Neutrophil (primary cell): Measurements from ENCODE around the gene ELMO3.

Experiments used
- H3K27ac ChIP-seq: fragments of 200-600 bp; sonication (generic); 2 replicates; pipeline ENCODE4 v1.5.1; 2016; ENCODE audit warnings: mild to moderate bottlenecking, moderate library complexity
- H3K27me3 ChIP-seq: fragments of 200-600 bp; sonication (generic); 2 replicates; pipeline ENCODE4 v1.6.0; 2016; ENCODE audit warnings: mild to moderate bottlenecking
- H3K36me3 ChIP-seq: fragments of 200-600 bp; sonication (generic); 2 replicates; pipeline ENCODE4 v1.5.1; 2017
- H3K4me1 ChIP-seq, 2 experiments: fragments of 200-600 bp in 1 of 2; sonication (generic) in 1 of 2; 1 replicate in 1 of 2; 2 replicates in 1 of 2; pipeline versions ENCODE4 v1.5.1 to v1.6.1; 2013 to 2016; ENCODE audit warnings: low read depth in 1 of 2, low read length in 1 of 2, mild to moderate bottlenecking in 1 of 2, moderate library complexity in 1 of 2; ENCODE audit not compliant: control insufficient read depth in 1 of 2, insufficient read depth in 1 of 2
- H3K4me3 ChIP-seq, 2 experiments: fragments of 200-600 bp in 1 of 2; sonication (generic) in 1 of 2; 1 replicate in 1 of 2; 2 replicates in 1 of 2; pipeline ENCODE4 v1.5.1; 2013 to 2016; ENCODE audit warnings: low read depth in 1 of 2, low read length in 1 of 2, mild to moderate bottlenecking in 1 of 2, moderate library complexity in 1 of 2
- H3K9me3 ChIP-seq: fragments of 200-600 bp; sonication (generic); 2 replicates; pipeline ENCODE4 v1.5.1; 2016
- CTCF ChIP-seq: fragments of 200-600 bp; sonication (generic); IDR thresholded peaks from 2 replicates; pipeline ENCODE4 v1.5.1; 2016; ENCODE audit warnings: antibody characterized with exemption

Gene ELMO3

GRCh38 chr16:67216612-67217490, 17.9 kb downstream of the ELMO3 start:
- Histone ChIP-seq H3K9me3 (no peaks in the 10 kb centered on the region), H3K27ac (peak overlapping the region; percentile 69), H3K4me3 (no peak overlapping the region), H3K27me3 (no peaks in the 10 kb centered on the region), H3K4me1 (peaks cover 27 to 30% of the 10 kb centered on the region in 2 experiments), H3K36me3 (no peaks in the 10 kb centered on the region)
- TF ChIP-seq CTCF: no peak

GRCh38 chr16:67223992-67224391, 25.1 kb downstream of the ELMO3 start:
- Histone ChIP-seq H3K27me3 (no peaks in the 10 kb centered on the region), H3K4me3 (no peak overlapping the region), H3K9me3 (no peaks in the 10 kb centered on the region), H3K4me1 (peaks cover 16 to 17% of the 10 kb centered on the region in 2 experiments), H3K36me3 (peaks cover 9% of the 10 kb centered on the region), H3K27ac (no peak overlapping the region)
- no peak for TF ChIP-seq CTCF

DNA sequence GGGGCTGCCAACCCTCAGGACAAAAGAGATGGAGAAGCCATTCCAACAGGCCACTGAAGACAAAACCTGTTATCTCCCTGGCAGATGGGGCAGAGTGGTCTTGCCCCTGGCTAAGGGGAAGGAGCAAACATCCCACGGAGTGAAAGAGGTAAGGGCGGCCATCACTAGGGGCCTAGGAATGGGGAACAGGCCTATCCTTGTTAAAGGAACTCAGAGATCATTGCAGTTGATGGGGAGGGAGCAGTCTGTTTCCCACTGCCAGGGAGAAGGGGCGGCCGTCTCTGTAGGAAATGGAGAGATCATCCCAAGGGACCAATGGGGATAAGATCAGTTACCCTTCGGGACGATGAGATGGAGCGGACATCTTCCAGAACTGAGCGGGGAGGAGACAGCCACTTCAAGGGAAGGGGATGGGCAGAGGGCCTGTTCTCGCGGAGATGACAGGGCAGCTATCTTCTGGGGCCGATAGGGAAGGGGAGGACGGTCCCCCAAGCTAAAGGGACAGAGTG, 27.4 kb downstream of the ELMO3 start:
- Histone ChIP-seq H3K27me3 (no peaks in the 10 kb centered on the region), H3K36me3 (peaks cover 32% of the 10 kb centered on the region), H3K9me3 (no peaks in the 10 kb centered on the region), H3K4me3 (peak overlapping the region; percentile 65 to 84), H3K27ac (peak overlapping the region; percentile 86), H3K4me1 (peaks cover 16 to 17% of the 10 kb centered on the region in 2 experiments)
- TF ChIP-seq CTCF: no peak

DNA sequence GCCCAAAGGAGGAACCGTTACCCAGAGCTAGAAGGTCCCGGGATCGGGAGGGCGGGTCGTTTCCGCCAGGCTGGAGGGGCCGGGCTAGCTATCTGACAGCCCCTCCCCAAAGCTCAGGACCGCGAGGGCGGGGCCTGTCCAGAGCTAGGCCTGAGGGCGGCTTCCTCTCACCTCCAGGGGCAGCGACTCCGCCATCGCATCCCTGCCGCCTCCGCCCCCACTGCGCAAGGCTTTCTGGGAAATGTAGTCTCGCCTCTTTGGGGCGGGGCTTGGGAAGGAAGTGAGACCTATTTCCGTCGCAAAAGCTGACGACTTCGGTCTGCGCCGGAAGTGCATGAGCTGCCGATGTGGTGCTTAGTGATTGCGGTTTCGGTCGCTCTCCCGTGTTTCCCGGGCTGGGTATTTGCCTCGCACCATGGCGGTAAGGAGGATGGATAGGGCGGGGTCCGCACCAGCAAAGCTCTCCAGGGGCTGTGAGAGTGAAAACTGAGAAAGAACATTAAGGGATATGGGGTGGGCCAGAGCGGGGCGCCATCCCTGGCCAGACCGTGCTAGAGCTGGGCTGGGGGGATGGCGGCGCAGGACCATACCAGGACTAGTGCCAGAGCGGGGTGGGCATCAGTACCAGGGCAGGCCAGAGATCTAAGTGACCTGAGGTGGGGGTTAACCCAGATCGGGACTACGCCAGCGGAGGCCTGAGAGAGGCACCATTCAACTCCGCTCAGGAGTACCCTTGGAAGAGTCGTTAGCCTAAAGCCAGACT, 28.1 kb downstream of the ELMO3 start, which contains the start of gene TMEM208:
Gene TMEM208 (plus strand): TSS at position 327 of the 763 bp plus-strand sequence. CDS start 89 bp downstream, at position 416.
- peaks cover 16 to 17% of the 10 kb centered on the region in 2 experiments for H3K4me1 ChIP-seq
- H3K27me3 ChIP-seq: no peaks in the 10 kb centered on the region
- peak within 1 kb of the TSS; percentile 65 to 84 for H3K4me3 ChIP-seq
- peak; percentile 87 for TF ChIP-seq CTCF
- H3K27ac ChIP-seq: peak within 1 kb of the TSS; percentile 86
- H3K9me3 ChIP-seq: no peaks in the 10 kb centered on the region
- peaks cover 39% of the 10 kb centered on the region for H3K36me3 ChIP-seq

GRCh38 chr16:67227567-67227921, 28.6 kb downstream of the ELMO3 start:
- no peaks in the 10 kb centered on the region for H3K27me3 ChIP-seq
- H3K27ac ChIP-seq: peak overlapping the region; percentile 86
- no peak for TF ChIP-seq CTCF
- peaks cover 16 to 17% of the 10 kb centered on the region in 2 experiments for H3K4me1 ChIP-seq
- peak overlapping the region; percentile 65 to 84 for H3K4me3 ChIP-seq
- H3K9me3 ChIP-seq: no peaks in the 10 kb centered on the region
- H3K36me3 ChIP-seq: peaks cover 40% of the 10 kb centered on the region
